HG03045 (cell line): Measurements from ENCODE around the gene FBRSL1.
"Not testable (repeated sequence)": the region's sequence is repeated elsewhere in the genome, so short reads cannot be mapped to it uniquely, and the experiment has no call there.

ENCODE experiments used
- ATAC-seq: cut with Tn5 transposase; IDR thresholded peaks from one replicate; pipeline ENCODE4 v1.9.1; 2021; ENCODE audit warnings: mild to moderate bottlenecking, moderate library complexity; ENCODE audit not compliant: unreplicated experiment

Gene FBRSL1

GRCh38 chr12:132522592-132523380 lies 32.8 kb downstream of the FBRSL1 start:
- ATAC-seq: no peak

GRCh38 chr12:132523576-132524331 lies 33.8 kb downstream of the FBRSL1 start:
- ATAC-seq: no peak

- ATAC-seq: no peak
These were observed 34.5 kb downstream of the FBRSL1 start for GRCh38 chr12:132524405-132524804.

GRCh38 chr12:132525011-132525832 lies 35.3 kb downstream of the FBRSL1 start:
- ATAC-seq: no peak

- no peak for ATAC-seq
These were observed 36.0 kb downstream of the FBRSL1 start for GRCh38 chr12:132525833-132526455.

GRCh38 chr12:132527186-132527882 lies 37.4 kb downstream of the FBRSL1 start:
- no peak for ATAC-seq

- ATAC-seq: no peak
These were observed 37.9 kb downstream of the FBRSL1 start for GRCh38 chr12:132527883-132528264.

- no peak for ATAC-seq
These were observed 38.7 kb downstream of the FBRSL1 start for GRCh38 chr12:132528564-132529106.

GRCh38 chr12:132529156-132529839 lies 39.3 kb downstream of the FBRSL1 start:
- ATAC-seq: no peak

- ATAC-seq: no peak
These were observed 40.0 kb downstream of the FBRSL1 start for GRCh38 chr12:132529906-132530305.

- no peak for ATAC-seq
These were observed 40.5 kb downstream of the FBRSL1 start for GRCh38 chr12:132530447-132530846.

- no peak for ATAC-seq
These were observed 40.9 kb downstream of the FBRSL1 start for GRCh38 chr12:132530851-132531250.

- ATAC-seq: not testable (repeated sequence)
These were observed 43.0 kb downstream of the FBRSL1 start for GRCh38 chr12:132532711-132533583.

- ATAC-seq: no peak
These were observed 43.6 kb downstream of the FBRSL1 start for GRCh38 chr12:132533584-132533958.

GRCh38 chr12:132534076-132534475 lies 44.1 kb downstream of the FBRSL1 start:
- no peak for ATAC-seq

GRCh38 chr12:132535019-132535418 lies 45.1 kb downstream of the FBRSL1 start:
- no peak for ATAC-seq

GRCh38 chr12:132536102-132536876 lies 46.3 kb downstream of the FBRSL1 start:
- ATAC-seq: no peak

- ATAC-seq: no peak
These were observed 47.1 kb downstream of the FBRSL1 start for GRCh38 chr12:132537049-132537448.
